A549 treated with ZK216348 at 1 μM for 4 hours (cell line): Measurements from ENCODE around the gene LAMC3. TPM values are rescaled to one million over a fixed set of nuclear protein-coding genes. Genes with fewer than 3 reads are reported as not detected.

ENCODE experiments used
- total RNA-seq: library from RNA; stranded (reverse); fragments of 200-300 nt; extraction: Qiagen RNA extraction; gene quantifications from 5 replicates; pipeline ENCODE4 v1.2.3, GENCODE V29; 2022; ENCODE audit warnings: low read depth

LAMC3 gene
- 1.2 to 2.8 TPM (median 2.0 TPM) in 5 replicates for total RNA-seq

DNA sequence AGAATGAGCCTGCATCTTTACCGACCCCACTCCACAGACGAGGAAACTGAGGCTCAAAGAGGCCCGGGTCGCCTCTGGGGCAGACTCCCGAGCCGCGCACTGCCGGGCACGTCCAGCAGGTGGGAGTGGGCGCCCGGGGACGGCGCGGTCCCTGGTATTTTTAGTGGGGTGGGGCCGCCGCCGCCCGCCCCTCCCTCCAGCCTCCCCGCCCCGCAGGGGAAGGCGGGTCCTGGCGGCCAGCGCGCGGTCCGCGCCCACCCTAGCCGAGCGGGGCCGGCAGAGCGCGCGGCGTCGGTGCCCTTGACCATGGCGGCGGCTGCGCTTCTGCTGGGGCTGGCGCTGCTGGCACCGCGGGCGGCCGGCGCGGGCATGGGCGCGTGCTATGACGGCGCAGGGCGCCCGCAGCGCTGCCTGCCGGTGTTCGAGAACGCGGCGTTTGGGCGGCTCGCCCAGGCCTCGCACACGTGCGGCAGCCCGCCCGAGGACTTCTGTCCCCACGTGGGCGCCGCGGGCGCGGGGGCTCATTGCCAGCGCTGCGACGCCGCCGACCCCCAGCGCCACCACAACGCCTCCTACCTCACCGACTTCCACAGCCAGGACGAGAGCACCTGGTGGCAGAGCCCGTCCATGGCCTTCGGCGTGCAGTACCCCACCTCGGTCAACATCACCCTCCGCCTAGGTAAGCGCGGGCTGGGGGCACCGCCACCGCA is at the start of gene LAMC3:
Gene LAMC3, plus strand, starts transcription at position 266 of the 710 bp plus-strand sequence. Its CDS starts 41 bp downstream, at position 307.

GRCh38 chr9:131096269-131097125 is 87.5 kb downstream of the LAMC3 start, which contains the start of gene AIF1L:
AIF1L (plus strand) TSS chr9:131096531; CDS start chr9:131096630, 99 bp downstream.

DNA sequence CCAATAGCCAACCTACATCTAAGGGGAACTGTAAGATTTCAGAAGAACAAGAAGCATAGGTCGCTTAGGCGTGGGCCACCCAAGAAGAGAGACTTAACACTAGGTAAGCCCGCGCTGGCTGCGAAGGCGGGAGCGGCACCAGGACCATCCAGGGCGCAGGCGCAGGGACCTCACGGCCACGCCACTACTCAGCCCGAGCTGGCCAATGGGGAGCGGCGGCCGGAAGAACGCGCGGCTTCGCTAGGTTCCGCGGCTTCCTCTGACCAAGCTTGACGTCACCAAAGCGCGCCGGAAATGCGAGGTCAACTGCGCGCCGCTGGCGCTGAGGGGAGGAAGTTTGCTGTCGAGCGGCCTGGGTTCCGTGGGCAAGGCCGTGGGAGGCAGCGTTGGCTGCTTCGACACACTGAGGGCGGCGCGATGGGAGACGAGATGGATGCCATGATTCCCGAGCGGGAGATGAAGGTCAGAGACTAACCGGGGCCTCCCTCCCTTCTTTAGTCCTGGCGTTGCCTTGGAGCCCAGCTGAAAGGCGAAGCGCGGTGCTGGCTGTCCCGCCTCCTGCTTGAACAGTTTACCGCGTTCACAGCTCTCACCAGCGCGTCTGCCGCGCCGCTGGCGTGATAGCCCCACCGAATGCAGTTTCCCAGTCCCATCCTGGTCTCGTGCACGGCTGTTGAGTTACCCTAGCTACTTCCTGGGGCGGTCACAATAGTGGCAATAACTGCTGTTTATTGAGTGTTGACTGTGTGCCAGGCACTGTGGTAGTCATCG is 116.5 kb downstream of the LAMC3 start, which contains the start of gene NUP214:
Gene NUP214, plus strand, starts transcription at position 299 of the 771 bp plus-strand sequence. Its CDS starts 119 bp downstream, at position 418.

Other genes with a start within 250 kb of the LAMC3 start
- gene ABL1, start 173.9 kb upstream of the LAMC3 start, total RNA-seq, result 32.6 to 56.6 TPM (median 52.8 TPM) in 5 replicates
- gene QRFP, start 112.4 kb upstream of the LAMC3 start, total RNA-seq, result not detected in 5 replicates
- gene FIBCD1, start 69.9 kb upstream of the LAMC3 start, total RNA-seq, result 4.1 to 16.6 TPM (median 14.7 TPM) in 5 replicates
- gene AIF1L, start 87.4 kb downstream of the LAMC3 start, total RNA-seq, result 1.4 to 2.1 TPM (median 1.5 TPM) in 5 replicates
- gene NUP214, start 116.4 kb downstream of the LAMC3 start, total RNA-seq, result 21.7 to 29.5 TPM (median 26.4 TPM) in 5 replicates